Progenitor cell of endocrine pancreas (in vitro differentiated cells): ENCODE data around the gene CTSD. TPM values are rescaled to one million over a fixed set of nuclear protein-coding genes. Genes with fewer than 3 reads are reported as not detected.

Experiments used
- DNase-seq: peaks from one replicate; pipeline ENCODE4 v3.0.0; 2021; ENCODE audit warnings: low spot score; ENCODE audit not compliant: unreplicated experiment
- H3K27ac Mint-ChIP-seq: 2 replicates; pipeline ENCODE4 v1.8.0; 2021; ENCODE audit warnings: mild to moderate bottlenecking, moderate library complexity, mixed read lengths
- H3K27me3 Mint-ChIP-seq: 2 replicates; pipeline ENCODE4 v1.8.0; 2021; ENCODE audit warnings: mixed read lengths
- H3K36me3 Mint-ChIP-seq: 2 replicates; pipeline ENCODE4 v1.8.0; 2022; ENCODE audit warnings: mixed read lengths; ENCODE audit not compliant: insufficient read depth
- H3K4me1 Mint-ChIP-seq: 2 replicates; pipeline ENCODE4 v1.8.0; 2021; ENCODE audit warnings: low read depth, mixed read lengths
- H3K4me3 Mint-ChIP-seq: 2 replicates; pipeline ENCODE4 v1.8.0; 2021; ENCODE audit warnings: low read depth, mild to moderate bottlenecking, moderate library complexity, mixed read lengths
- H3K9me3 Mint-ChIP-seq: 2 replicates; pipeline ENCODE4 v1.8.0; 2021; ENCODE audit warnings: low read depth, mixed read lengths
- total RNA-seq: library from RNA; stranded (reverse); gene quantifications from 2 replicates; pipeline ENCODE4 v1.2.1, GENCODE V29; 2021
- TF ChIP-seq, protein P1 (sequence below): fragments of 200-600 bp; sonication (generic); IDR thresholded peaks from one replicate; pipeline ENCODE4 v1.5.0; 2021; ENCODE audit warnings: antibody characterized with exemption, mild to moderate bottlenecking; ENCODE audit not compliant: unreplicated experiment

Gene CTSD
- total RNA-seq, 1 donor from 2014 or later, result 158 TPM

- DNase-seq, result no peak
- Mint-ChIP-seq H3K36me3 (no peaks in the 10 kb centered on the region), H3K27me3 (peaks cover 63% of the 10 kb centered on the region), H3K4me1 (peaks cover 14% of the 10 kb centered on the region), H3K4me3 (no peak overlapping the region), H3K9me3 (no peaks in the 10 kb centered on the region), H3K27ac (no peak overlapping the region)
- TF ChIP-seq, protein P1, sequence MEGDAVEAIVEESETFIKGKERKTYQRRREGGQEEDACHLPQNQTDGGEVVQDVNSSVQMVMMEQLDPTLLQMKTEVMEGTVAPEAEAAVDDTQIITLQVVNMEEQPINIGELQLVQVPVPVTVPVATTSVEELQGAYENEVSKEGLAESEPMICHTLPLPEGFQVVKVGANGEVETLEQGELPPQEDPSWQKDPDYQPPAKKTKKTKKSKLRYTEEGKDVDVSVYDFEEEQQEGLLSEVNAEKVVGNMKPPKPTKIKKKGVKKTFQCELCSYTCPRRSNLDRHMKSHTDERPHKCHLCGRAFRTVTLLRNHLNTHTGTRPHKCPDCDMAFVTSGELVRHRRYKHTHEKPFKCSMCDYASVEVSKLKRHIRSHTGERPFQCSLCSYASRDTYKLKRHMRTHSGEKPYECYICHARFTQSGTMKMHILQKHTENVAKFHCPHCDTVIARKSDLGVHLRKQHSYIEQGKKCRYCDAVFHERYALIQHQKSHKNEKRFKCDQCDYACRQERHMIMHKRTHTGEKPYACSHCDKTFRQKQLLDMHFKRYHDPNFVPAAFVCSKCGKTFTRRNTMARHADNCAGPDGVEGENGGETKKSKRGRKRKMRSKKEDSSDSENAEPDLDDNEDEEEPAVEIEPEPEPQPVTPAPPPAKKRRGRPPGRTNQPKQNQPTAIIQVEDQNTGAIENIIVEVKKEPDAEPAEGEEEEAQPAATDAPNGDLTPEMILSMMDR, result no peak
Observed at GRCh38 chr11:1728301-1728700, 35.4 kb downstream of the CTSD start.

DNA sequence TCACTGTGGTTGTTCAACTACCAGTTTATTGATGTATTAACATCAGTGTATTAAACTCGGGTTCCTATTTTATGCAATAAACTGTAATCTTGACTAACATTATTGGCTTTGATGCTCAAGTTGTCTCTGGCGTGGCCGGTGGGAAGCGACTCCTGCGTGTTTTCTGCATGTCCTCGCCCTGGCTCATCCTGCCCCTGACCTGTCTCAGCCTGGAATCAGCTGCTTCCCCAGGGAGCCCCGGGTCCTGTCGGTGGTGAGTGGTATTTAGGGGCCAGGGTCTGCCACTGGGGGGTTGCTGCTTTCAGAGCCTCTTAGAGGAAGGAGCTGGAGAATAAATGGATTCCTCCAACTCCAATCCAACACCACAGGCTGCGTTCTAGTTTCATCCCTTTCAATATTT lies 35.9 kb downstream of the CTSD start:
- no peak for DNase-seq
- Mint-ChIP-seq H3K36me3 (no peaks in the 10 kb centered on the region), H3K9me3 (peaks cover 2% of the 10 kb centered on the region), H3K27me3 (peaks cover 65% of the 10 kb centered on the region), H3K27ac (no peak overlapping the region), H3K4me3 (no peak overlapping the region), H3K4me1 (peaks cover 14% of the 10 kb centered on the region)
- TF ChIP-seq, protein P1, result no peak

DNA sequence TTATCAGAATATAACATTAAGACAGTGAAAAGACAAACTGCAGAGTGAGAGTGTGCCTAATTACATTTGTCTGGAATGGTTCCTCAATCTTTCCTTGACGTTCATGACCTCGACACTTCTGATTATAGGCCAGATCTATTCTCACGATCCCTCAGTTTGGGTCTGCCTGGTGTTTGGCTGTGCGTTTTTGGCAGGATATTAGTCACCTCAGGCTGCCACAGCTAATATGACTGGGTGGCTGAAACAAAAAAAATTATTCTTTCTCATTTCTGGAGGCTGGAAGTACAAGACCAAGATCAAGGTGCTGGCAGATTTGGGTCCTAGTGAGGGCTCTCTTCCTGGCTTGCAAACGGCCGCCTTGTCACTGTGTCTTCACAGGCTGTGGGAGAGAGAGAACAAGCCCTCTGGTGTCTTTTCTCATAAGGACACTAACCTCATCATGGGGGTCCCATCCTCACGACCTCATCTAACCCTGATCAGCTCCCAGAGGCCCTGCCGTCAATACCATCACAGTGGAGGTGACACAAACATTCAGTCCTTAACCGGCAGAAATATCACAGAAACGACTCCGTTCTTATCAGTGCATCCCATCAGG lies 36.5 kb downstream of the CTSD start:
- TF ChIP-seq, protein P1, result no peak
- peaks cover 7% of the 10 kb centered on the region for H3K9me3 Mint-ChIP-seq
- no peak overlapping the region for H3K27ac Mint-ChIP-seq
- no peak for DNase-seq
- H3K4me3 Mint-ChIP-seq, result no peak overlapping the region
- peaks cover 67% of the 10 kb centered on the region for H3K27me3 Mint-ChIP-seq
- no peaks in the 10 kb centered on the region for H3K36me3 Mint-ChIP-seq
- peaks cover 11% of the 10 kb centered on the region for H3K4me1 Mint-ChIP-seq

DNA sequence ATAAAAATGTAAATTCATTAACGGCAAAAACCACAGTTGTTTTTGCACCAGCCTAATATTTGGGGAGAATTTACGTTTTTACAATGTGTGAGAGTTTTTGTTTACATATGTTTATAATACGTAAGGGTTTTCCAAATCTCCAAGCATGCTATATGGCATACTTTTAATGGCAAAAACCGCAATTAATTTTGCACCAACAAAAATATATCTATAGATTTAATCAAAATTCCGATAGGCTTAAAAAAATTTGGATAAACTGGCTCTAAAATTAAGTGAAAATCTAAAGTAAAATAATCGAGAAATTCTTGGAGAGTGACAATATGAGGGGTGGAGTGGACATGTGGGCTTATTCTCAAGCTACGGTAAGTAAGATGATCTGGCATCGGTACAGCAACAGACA lies 43.9 kb downstream of the CTSD start:
- H3K4me1 Mint-ChIP-seq, result no peaks in the 10 kb centered on the region
- TF ChIP-seq, protein P1, result no peak
- no peak overlapping the region for H3K4me3 Mint-ChIP-seq
- peaks cover 34% of the 10 kb centered on the region for H3K27me3 Mint-ChIP-seq
- H3K36me3 Mint-ChIP-seq, result no peaks in the 10 kb centered on the region
- H3K9me3 Mint-ChIP-seq, result peaks cover 7% of the 10 kb centered on the region
- no peak overlapping the region for H3K27ac Mint-ChIP-seq
- no peak for DNase-seq

DNA sequence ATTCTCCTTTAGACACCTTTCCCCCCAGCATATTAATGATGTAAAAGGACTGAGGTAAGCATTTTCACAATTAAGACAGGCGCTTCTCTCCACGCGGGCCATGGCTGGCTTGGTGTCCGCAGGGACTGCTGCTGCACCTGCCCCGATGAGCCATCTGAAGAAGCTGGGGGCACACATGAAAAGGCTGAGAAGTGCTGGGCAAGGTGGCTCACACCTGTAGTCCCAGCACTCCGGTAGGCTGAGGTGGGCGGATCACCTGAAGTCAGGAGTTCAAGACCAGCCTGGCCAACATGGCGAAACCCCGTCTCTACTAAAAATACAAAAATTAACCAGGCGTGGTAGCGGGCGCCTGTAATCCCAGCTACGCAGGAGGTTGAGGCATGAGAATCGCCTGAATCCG lies 45.4 kb downstream of the CTSD start:
- Mint-ChIP-seq H3K27ac (no peak overlapping the region), H3K36me3 (no peaks in the 10 kb centered on the region), H3K4me1 (no peaks in the 10 kb centered on the region), H3K9me3 (peaks cover 7% of the 10 kb centered on the region), H3K27me3 (peaks cover 31% of the 10 kb centered on the region), H3K4me3 (no peak overlapping the region)
- TF ChIP-seq, protein P1, result no peak
- no peak for DNase-seq
